IPS-15b (cell line): ENCODE measurements around the gene SARS1.

ENCODE experiments used
- H3K27me3 ChIP-seq: one replicate; pipeline ENCODE4 v1.6.1; 2013; ENCODE audit warnings: low read length; ENCODE audit not compliant: control insufficient read depth, insufficient read depth
- H3K36me3 ChIP-seq: one replicate; pipeline ENCODE4 v1.6.1; 2013; ENCODE audit warnings: low read length; ENCODE audit not compliant: control insufficient read depth, insufficient read depth
- H3K4me1 ChIP-seq: one replicate; pipeline ENCODE4 v1.6.1; 2013; ENCODE audit warnings: mild to moderate bottlenecking, low read length; ENCODE audit not compliant: control insufficient read depth, insufficient read depth
- H3K4me3 ChIP-seq: one replicate; pipeline ENCODE4 v1.5.1; 2013; ENCODE audit warnings: low read depth, low read length
- H3K9ac ChIP-seq: one replicate; pipeline ENCODE4 v1.6.1; 2013; ENCODE audit warnings: low read depth, mild to moderate bottlenecking, low read length
- H3K9me3 ChIP-seq: one replicate; pipeline ENCODE4 v1.6.1; 2013; ENCODE audit warnings: mild to moderate bottlenecking, low read length; ENCODE audit not compliant: control insufficient read depth, insufficient read depth

Gene SARS1

DNA sequence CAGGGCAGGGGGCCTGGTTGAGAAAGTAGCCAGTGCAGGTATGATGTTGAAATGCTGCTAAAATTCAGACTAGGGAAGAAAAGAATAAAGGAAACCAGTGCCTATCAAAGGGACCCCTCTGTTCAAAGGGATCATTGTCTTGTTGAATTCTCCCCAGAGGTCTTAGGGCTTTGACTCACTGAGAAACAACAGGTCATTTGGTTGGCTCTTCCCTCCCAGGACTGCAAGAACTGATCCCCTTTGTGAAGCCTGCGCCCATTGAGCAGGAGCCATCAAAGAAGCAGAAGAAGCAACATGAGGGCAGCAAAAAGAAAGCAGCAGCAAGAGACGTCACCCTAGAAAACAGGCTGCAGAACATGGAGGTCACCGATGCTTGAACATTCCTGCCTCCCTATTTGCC, 23.8 kb downstream of the SARS1 start:
- Histone ChIP-seq H3K36me3 (peaks cover 47% of the 10 kb centered on the region), H3K4me3 (no peak overlapping the region), H3K27me3 (no peaks in the 10 kb centered on the region), H3K9me3 (no peaks in the 10 kb centered on the region), H3K4me1 (peaks cover 26% of the 10 kb centered on the region), H3K9ac (no peak overlapping the region)

DNA sequence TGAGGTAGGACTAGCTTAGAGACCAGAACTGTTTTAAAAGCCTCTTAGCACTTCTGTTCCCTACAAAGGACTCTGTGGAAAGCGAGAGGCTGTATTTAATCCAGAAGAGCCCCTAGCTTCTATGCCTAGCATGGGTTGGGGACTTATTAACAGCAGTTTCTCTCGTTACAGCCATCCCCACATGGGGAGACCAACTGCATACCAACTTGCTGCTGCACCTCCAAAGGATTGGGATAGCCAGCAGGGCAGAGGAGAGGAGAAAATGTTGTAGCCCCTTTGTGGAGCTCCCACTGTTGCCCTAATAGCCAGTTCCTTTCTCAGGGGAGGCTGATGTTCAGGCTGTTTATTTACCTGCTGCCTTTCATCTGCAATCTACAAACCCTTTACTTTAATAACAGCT, 24.7 kb downstream of the SARS1 start:
- H3K9ac ChIP-seq: no peak overlapping the region
- no peaks in the 10 kb centered on the region for H3K9me3 ChIP-seq
- H3K4me3 ChIP-seq: no peak overlapping the region
- H3K27me3 ChIP-seq: no peaks in the 10 kb centered on the region
- H3K36me3 ChIP-seq: peaks cover 43% of the 10 kb centered on the region
- H3K4me1 ChIP-seq: peaks cover 26% of the 10 kb centered on the region

DNA sequence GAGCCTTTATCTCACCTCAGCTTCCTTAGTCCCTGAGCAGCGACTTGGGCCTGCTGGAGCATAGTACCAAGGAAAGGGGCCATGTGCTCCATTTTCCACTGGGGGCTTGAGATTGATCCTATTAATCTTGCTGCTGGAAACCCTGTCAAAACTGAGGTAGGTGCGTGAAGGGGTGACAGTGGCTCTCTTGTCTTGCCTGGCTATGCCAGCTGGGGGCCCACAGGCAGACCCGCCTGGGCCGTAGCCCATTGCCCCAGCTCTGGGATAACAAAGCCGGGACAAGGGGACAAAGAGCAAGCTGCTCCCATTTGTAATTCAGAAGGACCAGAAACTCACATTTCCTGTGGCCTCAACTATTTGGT, 25.3 kb downstream of the SARS1 start:
- no peaks in the 10 kb centered on the region for H3K9me3 ChIP-seq
- no peak overlapping the region for H3K9ac ChIP-seq
- peaks cover 43% of the 10 kb centered on the region for H3K36me3 ChIP-seq
- no peaks in the 10 kb centered on the region for H3K27me3 ChIP-seq
- no peak overlapping the region for H3K4me3 ChIP-seq
- H3K4me1 ChIP-seq: peaks cover 26% of the 10 kb centered on the region

DNA sequence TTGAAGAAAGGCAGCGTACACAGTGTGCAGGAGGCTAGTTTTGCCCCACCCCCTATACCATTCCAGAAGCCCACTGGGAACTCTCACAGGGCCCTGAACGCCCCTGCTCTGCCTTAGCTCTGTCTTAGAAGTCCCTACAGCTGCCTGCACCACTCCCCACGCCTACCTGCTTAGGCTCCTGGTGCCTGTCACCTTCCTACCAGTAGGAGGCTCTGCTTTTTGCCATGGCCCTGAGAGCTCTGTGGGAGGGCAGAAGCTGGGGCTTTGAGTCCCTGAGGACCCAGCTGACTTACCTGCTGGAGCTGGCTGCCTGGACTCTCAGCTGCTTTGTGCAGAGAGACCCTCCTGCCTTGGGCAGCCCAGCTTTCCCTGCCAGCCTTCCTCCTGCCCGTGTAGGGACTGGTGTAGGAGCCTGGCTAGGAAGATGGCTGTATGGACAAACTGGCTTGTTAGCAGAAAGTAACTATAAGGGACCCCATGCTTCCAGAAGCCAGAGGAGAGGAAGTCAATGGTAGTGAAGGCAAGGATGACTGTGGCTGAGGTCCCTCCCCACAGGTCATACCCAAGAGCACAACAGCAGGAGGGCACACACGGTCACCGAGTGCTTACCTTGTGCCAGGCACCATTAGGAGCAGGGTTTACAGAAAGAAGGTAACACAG, 25.8 kb downstream of the SARS1 start:
- H3K27me3 ChIP-seq: no peaks in the 10 kb centered on the region
- H3K36me3 ChIP-seq: peaks cover 43% of the 10 kb centered on the region
- no peak overlapping the region for H3K4me3 ChIP-seq
- no peak overlapping the region for H3K9ac ChIP-seq
- H3K4me1 ChIP-seq: peaks cover 26% of the 10 kb centered on the region
- no peaks in the 10 kb centered on the region for H3K9me3 ChIP-seq

DNA sequence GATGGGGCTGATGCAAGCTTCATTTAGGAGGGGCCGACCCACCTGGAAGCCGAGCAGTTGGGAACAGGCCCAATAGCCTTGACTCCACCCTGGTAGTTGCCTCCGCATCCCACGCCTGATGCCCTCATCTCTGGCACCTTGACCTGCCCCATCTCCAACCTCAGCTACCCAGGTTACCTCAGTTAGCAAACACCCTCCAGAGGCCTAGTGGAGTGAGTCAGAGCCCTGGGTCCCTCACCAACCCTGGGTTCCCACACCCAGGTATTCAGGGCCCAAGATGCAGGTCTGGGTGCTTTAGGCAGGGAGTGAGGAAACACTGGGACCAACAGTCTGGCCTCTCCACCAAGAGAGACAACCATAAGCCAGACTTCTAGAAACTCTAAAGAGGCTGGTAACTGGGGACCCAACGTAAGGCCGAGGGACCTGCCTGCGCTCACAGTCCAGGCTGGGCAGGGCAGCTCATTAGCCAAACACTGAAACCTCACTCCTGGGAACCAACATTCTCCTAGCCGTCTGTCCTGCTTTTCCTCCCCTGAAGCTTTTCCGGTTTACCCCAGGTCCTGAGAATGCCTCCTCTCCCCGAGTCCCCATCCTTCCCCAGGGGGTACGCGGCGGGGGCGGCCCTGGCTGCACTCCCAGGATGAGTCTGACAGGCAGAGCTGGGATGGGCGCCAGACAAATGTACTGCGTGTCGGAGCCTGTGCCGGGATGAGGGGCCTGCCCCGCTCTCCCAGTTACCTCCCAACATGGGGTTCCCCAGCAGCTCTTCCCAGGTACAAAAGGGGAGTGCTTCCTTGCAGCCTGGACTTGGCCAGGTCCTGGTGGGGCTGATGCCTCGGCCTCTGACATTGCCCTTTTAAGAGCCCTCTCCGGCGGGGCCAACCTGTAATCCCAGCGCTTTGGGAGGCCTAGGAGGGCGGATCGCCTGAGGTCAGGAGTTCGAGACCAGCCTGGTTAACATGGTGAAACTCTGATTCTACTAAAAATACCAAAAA, 26.7 kb downstream of the SARS1 start:
- H3K9me3 ChIP-seq: no peaks in the 10 kb centered on the region
- peaks cover 26% of the 10 kb centered on the region for H3K4me1 ChIP-seq
- H3K9ac ChIP-seq: no peak overlapping the region
- no peaks in the 10 kb centered on the region for H3K27me3 ChIP-seq
- peak overlapping the region; percentile 1 for H3K4me3 ChIP-seq
- H3K36me3 ChIP-seq: peaks cover 38% of the 10 kb centered on the region

DNA sequence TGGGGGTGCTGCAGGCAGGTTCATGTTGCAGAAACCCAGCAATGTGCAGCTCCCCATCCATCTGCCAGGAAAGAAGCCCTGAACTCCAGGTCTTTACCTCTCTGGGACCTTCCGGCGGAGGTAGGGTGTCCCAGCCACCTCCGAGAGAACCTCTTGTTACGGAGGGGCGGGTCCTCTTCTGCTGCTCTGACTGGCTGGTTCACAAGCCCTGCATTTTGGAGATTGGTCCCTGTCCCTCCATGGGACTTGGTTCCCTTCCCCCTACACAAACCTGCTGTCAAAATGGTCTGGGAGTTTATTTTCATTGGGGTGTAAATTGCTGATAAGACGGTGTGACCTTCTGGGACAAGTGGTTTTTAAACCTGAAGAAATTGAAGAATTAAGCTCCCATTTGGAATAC, 27.6 kb downstream of the SARS1 start:
- Histone ChIP-seq H3K9ac (no peak overlapping the region), H3K4me3 (peak overlapping the region; percentile 1), H3K4me1 (peaks cover 26% of the 10 kb centered on the region), H3K27me3 (no peaks in the 10 kb centered on the region), H3K36me3 (peaks cover 29% of the 10 kb centered on the region), H3K9me3 (no peaks in the 10 kb centered on the region)

DNA sequence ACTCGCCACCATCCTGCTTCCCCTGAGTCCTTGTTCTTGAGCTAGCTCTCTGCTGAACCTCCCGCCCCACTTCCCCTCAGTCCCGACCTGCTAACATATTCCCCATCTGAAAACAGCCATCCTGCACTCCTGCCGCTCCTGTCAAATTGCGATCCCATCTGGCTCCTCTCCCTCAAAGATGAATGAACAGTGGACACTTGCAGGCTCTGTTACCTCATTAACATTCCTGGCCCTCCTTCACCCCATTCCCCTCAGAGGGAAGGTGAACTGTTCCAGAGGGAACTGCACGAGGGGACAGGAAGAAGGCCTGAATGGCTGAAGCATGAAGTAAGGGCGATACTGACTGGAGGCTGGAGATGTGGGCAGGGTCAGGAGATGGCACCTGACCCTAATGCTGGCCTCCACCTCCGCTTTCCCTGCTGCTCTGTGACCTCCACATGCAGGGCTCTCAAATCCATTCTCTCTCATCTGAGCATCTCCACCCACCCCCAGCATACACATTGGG, 28.2 kb downstream of the SARS1 start:
- Histone ChIP-seq H3K4me3 (no peak overlapping the region), H3K9ac (no peak overlapping the region)

DNA sequence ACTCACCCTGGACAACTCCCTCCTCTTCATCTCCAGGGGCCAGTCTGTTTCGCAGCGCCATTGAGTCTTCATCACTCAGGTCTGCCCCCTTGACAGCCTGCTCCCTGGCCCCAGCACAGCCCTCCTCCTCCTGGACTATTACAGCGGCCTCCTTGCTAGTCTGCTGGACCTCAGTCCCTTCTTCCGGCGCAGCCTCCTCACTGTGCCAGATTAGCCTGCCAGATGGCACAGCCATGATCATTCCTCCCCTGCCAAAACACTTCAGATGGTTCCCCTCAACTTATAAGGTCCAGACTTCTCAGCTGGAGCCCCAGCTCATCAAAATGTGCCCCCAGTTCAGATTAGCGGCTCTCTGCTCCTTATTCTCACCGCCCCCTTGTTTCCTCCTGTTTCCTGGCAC, 28.7 kb downstream of the SARS1 start:
- Histone ChIP-seq H3K36me3 (peaks cover 19% of the 10 kb centered on the region), H3K4me1 (peaks cover 26% of the 10 kb centered on the region), H3K9me3 (no peaks in the 10 kb centered on the region), H3K27me3 (peaks cover 4% of the 10 kb centered on the region), H3K4me3 (no peak overlapping the region), H3K9ac (no peak overlapping the region)

More for the DNA sequence above, 28.2 kb downstream of the SARS1 start:
- H3K27me3 ChIP-seq: no peaks in the 10 kb centered on the region
- no peaks in the 10 kb centered on the region for H3K9me3 ChIP-seq
- peaks cover 24% of the 10 kb centered on the region for H3K36me3 ChIP-seq
- peaks cover 26% of the 10 kb centered on the region for H3K4me1 ChIP-seq

DNA sequence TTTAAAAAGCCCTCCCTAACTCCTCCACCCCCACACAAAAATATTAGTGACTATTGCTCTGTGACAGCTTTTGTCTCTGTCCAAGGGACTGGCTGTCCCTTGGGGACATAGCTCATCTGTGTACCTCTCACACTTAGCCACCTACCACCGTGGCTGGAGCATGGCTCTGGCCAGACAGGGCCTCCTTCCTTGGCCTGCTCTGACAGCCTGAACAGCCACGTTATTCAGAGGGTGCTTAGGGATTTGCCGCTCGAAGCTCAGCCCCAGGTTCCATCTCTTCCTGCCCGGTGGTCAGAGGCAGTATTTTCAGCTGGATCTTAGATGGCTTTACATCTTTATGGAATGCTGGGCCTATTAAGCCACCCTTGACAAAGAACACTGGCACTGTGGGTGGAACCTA, 29.5 kb downstream of the SARS1 start:
- no peak overlapping the region for H3K9ac ChIP-seq
- H3K36me3 ChIP-seq: peaks cover 12% of the 10 kb centered on the region
- no peak overlapping the region for H3K4me3 ChIP-seq
- peaks cover 26% of the 10 kb centered on the region for H3K4me1 ChIP-seq
- no peaks in the 10 kb centered on the region for H3K9me3 ChIP-seq
- peaks cover 10% of the 10 kb centered on the region for H3K27me3 ChIP-seq

DNA sequence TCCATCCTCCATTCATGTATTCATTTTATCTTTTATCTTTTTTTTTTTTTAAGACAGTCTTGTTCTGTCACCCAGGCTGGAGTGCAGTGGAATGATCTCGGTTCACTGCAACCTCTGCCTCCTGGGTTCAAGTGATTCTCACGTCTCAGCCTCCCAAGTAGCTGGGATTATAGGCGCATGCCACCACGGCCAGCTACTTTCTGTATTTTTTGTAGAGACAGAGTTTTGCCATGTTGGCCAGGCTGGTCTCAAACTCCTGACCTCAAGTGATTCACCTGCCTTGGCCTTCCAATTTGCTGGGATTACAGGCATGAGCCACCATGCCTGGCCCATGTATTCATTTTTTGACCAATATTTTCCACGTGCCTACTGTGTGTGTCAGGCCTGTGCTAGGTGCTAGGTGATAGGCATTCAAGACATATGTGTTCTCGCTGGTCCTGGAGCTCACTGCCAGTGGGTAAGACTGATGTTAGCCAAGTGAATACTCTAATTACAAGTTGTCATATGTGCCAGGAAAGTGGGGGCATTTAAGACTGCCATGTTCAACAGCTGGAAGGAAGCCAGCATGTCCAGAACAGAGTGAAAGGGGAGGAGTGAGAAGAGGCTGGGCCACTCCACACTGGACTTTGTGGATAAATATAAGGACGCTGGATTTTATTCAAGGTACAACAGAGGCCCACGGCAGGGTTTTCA, 30.3 kb downstream of the SARS1 start:
- H3K36me3 ChIP-seq: peaks cover 4% of the 10 kb centered on the region

DNA sequence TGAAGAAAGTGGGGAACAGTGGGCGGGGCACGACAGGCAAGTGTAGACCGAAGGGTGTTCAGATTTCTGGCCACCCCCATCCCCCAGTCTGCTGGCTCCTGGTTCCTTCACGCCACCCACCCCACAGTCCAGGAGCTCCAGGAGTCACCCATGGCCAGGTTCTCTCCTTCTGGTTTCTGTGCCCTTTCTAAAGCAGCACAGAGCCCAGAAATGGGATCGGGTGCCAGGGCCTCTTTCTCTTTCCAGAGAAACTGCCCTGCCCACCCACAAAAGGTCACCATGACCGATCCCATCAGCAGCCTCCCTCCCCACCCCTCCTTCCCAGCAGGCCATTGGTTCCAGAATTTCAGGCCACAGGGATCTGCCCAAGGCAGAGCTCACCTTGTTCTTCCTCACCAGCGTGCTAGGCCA, 32.4 kb downstream of the SARS1 start:
- Histone ChIP-seq H3K9me3 (no peaks in the 10 kb centered on the region), H3K9ac (no peak overlapping the region), H3K4me1 (peaks cover 10% of the 10 kb centered on the region), H3K4me3 (no peak overlapping the region), H3K36me3 (peaks cover 6% of the 10 kb centered on the region), H3K27me3 (peaks cover 20% of the 10 kb centered on the region)

More for the DNA sequence above, 30.3 kb downstream of the SARS1 start:
- H3K27me3 ChIP-seq: peaks cover 12% of the 10 kb centered on the region
- no peak overlapping the region for H3K9ac ChIP-seq
- H3K4me1 ChIP-seq: peaks cover 25% of the 10 kb centered on the region
- no peak overlapping the region for H3K4me3 ChIP-seq
- H3K9me3 ChIP-seq: no peaks in the 10 kb centered on the region
